Esophagus (tissue), 2 donors: ENCODE results near the gene LRRC7. TPM values are rescaled to one million over a fixed set of nuclear protein-coding genes. Genes with fewer than 3 reads are reported as not detected.

Experiments used
- H3K27ac ChIP-seq, 2 donors: one replicate each; pipeline ENCODE4 v1.5.1; 2013; ENCODE audit warnings: low read depth in 2 of 2, mild to moderate bottlenecking in 2 of 2, inconsistent platforms in 1 of 2, low read length in 1 of 2, moderate library complexity in 1 of 2
- H3K27me3 ChIP-seq, 2 donors: one replicate each; pipeline ENCODE4 v1.6.1; 2013; ENCODE audit warnings: low read length in 2 of 2, control low read depth in 1 of 2, mild to moderate bottlenecking in 1 of 2; ENCODE audit not compliant: insufficient read depth in 2 of 2, control insufficient read depth in 1 of 2
- H3K36me3 ChIP-seq, 2 donors: one replicate each; pipeline ENCODE4 v1.6.1; 2013; ENCODE audit warnings: low read length in 1 of 2; ENCODE audit not compliant: control insufficient read depth in 2 of 2, insufficient read depth in 2 of 2
- H3K4me1 ChIP-seq, 2 donors: one replicate each; pipeline ENCODE4 v1.6.1; 2013; ENCODE audit warnings: low read length in 1 of 2; ENCODE audit not compliant: control insufficient read depth in 2 of 2, insufficient read depth in 2 of 2
- H3K4me3 ChIP-seq, 2 donors: one replicate each; pipeline ENCODE4 v1.5.1; 2013; ENCODE audit warnings: low read length in 2 of 2, mild to moderate bottlenecking in 2 of 2, low read depth in 1 of 2, moderate library complexity in 1 of 2
- H3K9me3 ChIP-seq, 2 donors: one replicate each; pipeline ENCODE4 v1.6.1; 2013; ENCODE audit warnings: mild to moderate bottlenecking in 2 of 2, low read depth in 1 of 2, low read length in 1 of 2, moderate library complexity in 1 of 2; ENCODE audit not compliant: control insufficient read depth in 2 of 2, insufficient read depth in 1 of 2
- WGBS, 2 donors: extraction: QIAGEN DNeasy Blood & Tissue Kit; methylation state at CpG; one replicate each; pipeline ENCODE4 v1.1.7; 2013; 5-methylcytosine and 5-hydroxymethylcytosine counted together
- polyA plus RNA-seq, 2 donors: library from polyadenylated mRNA; stranded (reverse); fragments of 200-250 nt; gene quantifications; one replicate each; pipeline ENCODE4 v1.2.3, GENCODE V29; 2013
- donor health status: healthy with polysubstance abuse.
- donor health status: Bipolar disorder and iron deficiency.

LRRC7 gene
- polyA plus RNA-seq, 2 donors, result 0.07 to 0.12 TPM

- no peaks in the 10 kb centered on the region for H3K4me1 ChIP-seq
- H3K4me3 ChIP-seq, result no peak overlapping the region
- H3K27me3 ChIP-seq, result no peaks in the 10 kb centered on the region
- H3K36me3 ChIP-seq, result peaks cover 0 to under 1% of the 10 kb centered on the region in 2 donors
- H3K27ac ChIP-seq, result no peak overlapping the region
- H3K9me3 ChIP-seq, result no peaks in the 10 kb centered on the region
Observed at GRCh38 chr1:70168283-70168682, 600.6 kb downstream of the LRRC7 start.

GRCh38 chr1:70169018-70169839, 601.5 kb downstream of the LRRC7 start:
- no peak overlapping the region for H3K4me3 ChIP-seq
- no peaks in the 10 kb centered on the region for H3K36me3 ChIP-seq
- no peaks in the 10 kb centered on the region for H3K9me3 ChIP-seq
- WGBS, 2 donors, result 81 to 86% methylated on average over 5 of the region's 5 CpGs
- no peaks in the 10 kb centered on the region for H3K27me3 ChIP-seq
- H3K4me1 ChIP-seq, result no peaks in the 10 kb centered on the region
- no peak overlapping the region for H3K27ac ChIP-seq

- Histone ChIP-seq H3K4me3 (no peak overlapping the region), H3K36me3 (no peaks in the 10 kb centered on the region), H3K4me1 (no peaks in the 10 kb centered on the region), H3K9me3 (no peaks in the 10 kb centered on the region), H3K27ac (no peak overlapping the region), H3K27me3 (no peaks in the 10 kb centered on the region)
- WGBS, 2 donors, result 82 to 93% methylated on average over 1 of the region's 1 CpG
Observed at GRCh38 chr1:70171512-70171911, 603.8 kb downstream of the LRRC7 start.
